Activated T-cell treated with anti-CD3 and anti-CD28 coated beads, Interleukin-2, amount 50 U/mL, for 72 hours (primary cell): ENCODE results near the gene TRIM65. TPM values are rescaled to one million over a fixed set of nuclear protein-coding genes. Genes with fewer than 3 reads are reported as not detected.
A peak's percentile ranks its signal among the peaks of the same experiment; 100 is the strongest.

Experiments
- ATAC-seq, 2 donors: fragments of 150-1000 bp; cut with Tn5 transposase; replicated peaks in 1 of 2; 2 replicates each; pipeline ENCODE4 v1.10.0; 2021; ENCODE audit warnings: moderate library complexity in 2 of 2, mild to moderate bottlenecking in 1 of 2
- DNase-seq, 2 donors: peaks; one replicate each; pipeline ENCODE4 v3.0.0; 2021 to 2022; ENCODE audit warnings: mixed read lengths in 1 of 2
- H3K27ac Mint-ChIP-seq: one replicate; pipeline ENCODE4 v1.8.0; 2022; ENCODE audit warnings: mild to moderate bottlenecking, moderate library complexity, mixed read lengths
- H3K27me3 Mint-ChIP-seq: one replicate; pipeline ENCODE4 v1.8.0; 2022; ENCODE audit warnings: low read depth, mixed read lengths
- H3K36me3 Mint-ChIP-seq, 2 donors: one replicate each; pipeline ENCODE4 v1.8.0; 2022; ENCODE audit warnings: mixed read lengths in 2 of 2, mild to moderate bottlenecking in 1 of 2; ENCODE audit not compliant: insufficient read depth in 2 of 2
- H3K4me1 Mint-ChIP-seq: one replicate; pipeline ENCODE4 v1.8.0; 2022; ENCODE audit warnings: low read depth, mixed read lengths
- H3K4me3 Mint-ChIP-seq, 2 donors: one replicate each; pipeline ENCODE4 v1.8.0; 2022; ENCODE audit warnings: mild to moderate bottlenecking in 2 of 2, mixed read lengths in 2 of 2, moderate library complexity in 2 of 2
- H3K9me3 Mint-ChIP-seq, 2 donors: one replicate each; pipeline ENCODE4 v1.8.0; 2022; ENCODE audit warnings: mixed read lengths in 2 of 2
- total RNA-seq, 2 donors: library from RNA; stranded (reverse); gene quantifications; one replicate each; pipeline ENCODE4 v1.2.3, GENCODE V29; 2022

TRIM65 gene
- total RNA-seq, 2 donors from 2014 or later, result 24.0 to 30.7 TPM

DNA sequence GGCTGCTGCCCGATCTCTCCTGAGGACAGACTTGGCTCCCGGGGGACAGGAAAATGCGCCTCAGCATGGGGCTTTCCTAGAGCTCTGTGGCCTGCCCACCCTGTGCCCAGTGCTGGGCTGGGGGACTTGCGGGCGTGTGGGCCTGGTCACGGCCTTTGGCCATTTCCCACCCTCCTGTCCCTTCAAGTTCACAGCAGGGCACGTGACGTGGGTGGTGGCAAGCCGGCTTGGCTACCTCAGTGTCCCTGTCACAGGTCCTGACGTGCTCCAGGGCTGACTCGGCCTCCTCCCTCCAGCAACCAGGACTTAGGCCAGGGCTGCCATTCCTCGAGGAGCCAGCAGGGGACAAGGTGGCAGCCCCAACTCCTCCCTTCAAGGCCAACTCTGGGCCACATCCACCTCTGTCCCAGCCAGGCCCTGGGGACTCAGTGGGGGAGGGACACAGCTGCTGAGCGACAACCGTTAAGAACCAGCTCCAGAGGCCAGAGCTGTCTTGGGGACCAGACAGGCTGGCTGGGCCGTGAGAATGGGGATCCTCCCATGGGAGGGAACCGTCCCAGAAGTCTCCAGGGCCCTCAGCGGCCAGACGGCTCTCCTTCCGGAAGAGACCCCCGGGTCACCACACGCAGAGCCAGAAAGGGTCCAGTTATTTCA lies 51.6 kb downstream of the TRIM65 start:
- H3K36me3 Mint-ChIP-seq, result peaks cover 2 to 6% of the 10 kb centered on the region in 2 donors
- no peaks in the 10 kb centered on the region for H3K9me3 Mint-ChIP-seq
- ATAC-seq (peak; percentile 50 to 57), DNase-seq (peak; percentile 69 to 79)
- peak overlapping the region; percentile 40 to 60 for H3K4me3 Mint-ChIP-seq
- no peaks in the 10 kb centered on the region for H3K27me3 Mint-ChIP-seq
- peak overlapping the region; percentile 38 for H3K27ac Mint-ChIP-seq
- peaks cover 19% of the 10 kb centered on the region for H3K4me1 Mint-ChIP-seq

DNA sequence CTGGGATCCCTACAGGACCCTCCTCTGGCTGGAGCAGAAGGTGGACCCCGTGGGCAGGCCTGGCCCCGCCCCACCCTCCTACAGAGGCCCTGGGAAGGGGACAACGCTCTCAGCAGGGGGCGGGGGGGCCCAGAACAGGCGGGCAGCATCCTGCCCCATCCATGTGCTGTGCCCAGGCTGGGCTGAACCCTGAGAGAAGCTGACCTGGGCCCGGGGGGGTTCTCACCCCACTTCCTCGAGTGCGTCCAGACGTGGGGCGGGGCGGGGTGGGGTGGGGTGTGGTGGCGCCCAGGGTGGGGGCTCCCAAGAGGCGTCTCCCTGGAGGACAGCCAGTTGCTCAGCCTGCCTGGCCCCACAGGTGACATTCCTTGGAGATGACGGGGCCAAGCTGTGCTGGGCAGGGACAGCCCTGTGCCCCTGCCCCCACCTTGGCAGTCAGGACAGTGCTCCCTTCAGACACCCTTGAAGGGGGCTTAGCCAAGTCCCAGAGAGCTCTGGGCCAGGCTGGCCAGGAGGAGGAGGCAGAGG lies 52.2 kb downstream of the TRIM65 start:
- Mint-ChIP-seq H3K4me1 (peaks cover 19% of the 10 kb centered on the region), H3K36me3 (peaks cover 2 to 6% of the 10 kb centered on the region in 2 donors), H3K4me3 (peak overlapping the region; percentile 91 to 96), H3K27me3 (no peaks in the 10 kb centered on the region), H3K9me3 (no peaks in the 10 kb centered on the region), H3K27ac (peak overlapping the region; percentile 38)
- no peak for DNase-seq
- ATAC-seq, result peak; percentile 1 to 32

DNA sequence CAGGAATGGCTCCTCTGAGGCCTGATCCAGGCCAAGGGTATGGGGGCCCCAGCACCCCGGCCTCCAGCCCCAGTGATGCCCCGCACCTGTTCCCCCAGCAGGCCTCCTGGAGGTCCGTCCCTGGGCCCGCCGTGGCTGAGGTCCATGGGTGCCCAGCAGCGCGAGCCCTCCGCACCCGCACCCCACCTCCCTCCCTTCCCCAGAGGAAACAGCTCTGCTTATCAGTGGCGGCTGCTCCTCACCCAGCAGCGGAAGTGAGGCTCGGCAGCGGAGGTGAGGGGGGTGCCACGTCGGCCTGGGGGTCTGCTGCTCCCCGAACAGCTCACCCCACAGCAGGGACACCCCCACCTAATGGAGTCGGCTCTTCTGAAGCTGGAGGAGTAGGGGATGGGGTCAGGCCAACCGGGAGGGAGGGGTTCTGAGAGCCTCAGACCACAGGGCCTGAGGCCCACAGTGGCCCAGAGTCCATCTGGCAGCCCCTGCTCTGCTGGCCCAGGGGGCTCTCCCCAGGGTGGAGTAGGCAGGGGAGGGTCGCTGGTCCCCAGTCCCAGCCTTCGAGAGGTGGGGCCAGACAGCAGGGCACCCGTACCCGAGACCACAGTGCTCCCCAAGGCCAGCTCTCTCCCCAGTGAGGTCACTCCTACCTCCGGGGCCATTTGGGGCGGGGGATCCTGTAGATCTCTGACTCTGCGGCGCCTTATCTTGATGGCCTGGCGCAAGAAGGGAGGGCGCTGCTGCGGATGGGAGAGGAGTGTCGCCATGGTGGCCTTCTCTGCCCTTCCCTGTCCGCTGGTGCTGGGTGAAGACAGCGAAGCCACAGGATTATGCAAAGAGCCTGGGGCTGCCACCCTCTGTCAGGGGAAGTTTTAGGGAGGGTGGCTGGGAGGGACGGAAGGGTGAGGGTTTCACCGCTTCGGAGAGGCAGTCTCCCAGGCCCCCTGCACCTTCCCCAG lies 52.9 kb downstream of the TRIM65 start, which contains the start of gene UNC13D:
UNC13D (minus strand) TSS at position 828 of the 953 bp plus-strand sequence; CDS start at position 761, 67 bp downstream.
- H3K4me1 Mint-ChIP-seq, result peaks cover 19% of the 10 kb centered on the region
- DNase-seq (peak; percentile 69 to 74), ATAC-seq (peak; percentile 69 to 74)
- peak within 1 kb of the TSS; percentile 96 for H3K27ac Mint-ChIP-seq
- peak within 1 kb of the TSS; percentile 91 to 96 for H3K4me3 Mint-ChIP-seq
- no peaks in the 10 kb centered on the region for H3K9me3 Mint-ChIP-seq
- peaks cover 0 to 6% of the 10 kb centered on the region in 2 donors for H3K36me3 Mint-ChIP-seq
- H3K27me3 Mint-ChIP-seq, result no peaks in the 10 kb centered on the region

DNA sequence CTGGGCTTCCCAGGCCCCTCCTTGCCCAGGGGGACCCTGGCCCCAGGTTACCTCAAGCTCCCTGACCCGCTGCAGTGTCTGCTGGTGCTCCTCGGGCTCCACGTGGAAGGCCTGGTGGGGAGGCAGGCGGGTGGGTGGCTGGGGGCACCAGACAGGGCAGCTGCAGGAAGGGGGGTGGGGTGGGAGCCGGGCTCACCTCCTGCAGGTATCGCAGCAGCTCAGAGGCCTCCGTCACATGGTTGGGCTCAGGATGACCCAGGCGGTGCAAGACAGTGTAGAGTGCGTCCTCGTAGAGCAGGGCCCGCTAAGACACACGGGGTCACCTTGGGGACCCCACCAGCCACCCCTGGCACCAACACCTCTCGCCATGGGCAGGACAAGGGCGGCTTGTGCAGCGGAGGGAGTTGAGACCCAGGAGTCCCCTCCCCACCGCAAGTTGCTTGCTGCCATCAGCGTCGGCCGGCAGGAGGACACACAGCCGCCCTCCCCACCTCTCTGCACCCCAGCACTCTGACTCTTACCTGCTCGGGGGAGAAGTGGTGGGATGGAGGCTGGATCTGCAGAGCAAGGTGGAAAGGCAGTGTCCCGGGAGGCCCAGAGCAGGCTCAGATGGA lies 53.7 kb downstream of the TRIM65 start:
- Mint-ChIP-seq H3K4me1 (peaks cover 19% of the 10 kb centered on the region), H3K27ac (peak overlapping the region; percentile 84), H3K36me3 (peaks cover 0 to 4% of the 10 kb centered on the region in 2 donors), H3K9me3 (no peaks in the 10 kb centered on the region), H3K4me3 (peak overlapping the region; percentile 91 to 96), H3K27me3 (no peaks in the 10 kb centered on the region)
- ATAC-seq, result peak; percentile 37 to 43
- peak; percentile 40 to 57 for DNase-seq

DNA sequence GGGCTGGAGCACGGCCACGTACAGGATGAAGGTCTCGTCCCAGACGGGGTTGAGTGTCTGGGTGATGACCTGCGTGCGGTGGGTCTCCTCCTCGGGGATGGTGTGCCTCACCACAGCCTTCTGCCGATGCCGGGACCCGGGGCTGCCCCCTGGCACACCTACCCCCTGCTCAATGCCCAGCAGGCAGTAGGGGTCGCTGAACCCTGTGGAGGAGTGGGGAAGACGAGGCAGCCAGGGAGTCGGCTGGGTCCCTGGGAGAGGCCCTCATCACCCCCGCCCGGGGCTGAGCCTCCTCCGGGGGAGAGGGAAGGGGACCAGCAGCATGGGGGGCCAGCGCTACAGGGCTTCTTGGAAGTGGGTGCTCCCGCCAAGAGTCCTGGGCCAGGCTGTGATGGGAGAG lies 54.3 kb downstream of the TRIM65 start:
- Mint-ChIP-seq H3K27me3 (no peaks in the 10 kb centered on the region), H3K4me3 (peak overlapping the region; percentile 91 to 96), H3K36me3 (peaks cover 0 to 4% of the 10 kb centered on the region in 2 donors), H3K9me3 (no peaks in the 10 kb centered on the region), H3K4me1 (peaks cover 19% of the 10 kb centered on the region), H3K27ac (peak overlapping the region; percentile 73)
- ATAC-seq (no peak), DNase-seq (no peak)

DNA sequence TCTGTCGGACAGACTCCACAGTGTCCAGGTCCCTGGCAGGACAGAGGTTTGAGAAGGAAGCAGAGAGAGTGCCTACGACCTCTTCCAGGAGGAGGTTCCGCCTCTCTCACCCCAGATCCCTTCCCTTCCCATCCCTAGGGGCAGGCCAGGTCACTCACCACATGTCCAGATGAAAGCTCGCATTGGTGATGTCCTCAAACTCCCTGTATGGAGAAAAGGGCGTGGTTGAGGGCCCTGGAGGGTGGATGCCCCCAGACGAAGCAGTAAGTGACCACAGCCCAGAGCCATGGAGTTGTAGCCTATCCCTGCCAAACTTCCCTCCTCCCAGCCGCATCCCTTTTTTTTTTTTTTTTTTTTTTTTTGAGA lies 56.0 kb downstream of the TRIM65 start:
- Mint-ChIP-seq H3K27me3 (no peaks in the 10 kb centered on the region), H3K4me1 (peaks cover 18% of the 10 kb centered on the region), H3K27ac (no peak overlapping the region), H3K36me3 (peaks cover 0 to 4% of the 10 kb centered on the region in 2 donors), H3K4me3 (no peak overlapping the region), H3K9me3 (no peaks in the 10 kb centered on the region)
- DNase-seq (no peak), ATAC-seq (no peak)

DNA sequence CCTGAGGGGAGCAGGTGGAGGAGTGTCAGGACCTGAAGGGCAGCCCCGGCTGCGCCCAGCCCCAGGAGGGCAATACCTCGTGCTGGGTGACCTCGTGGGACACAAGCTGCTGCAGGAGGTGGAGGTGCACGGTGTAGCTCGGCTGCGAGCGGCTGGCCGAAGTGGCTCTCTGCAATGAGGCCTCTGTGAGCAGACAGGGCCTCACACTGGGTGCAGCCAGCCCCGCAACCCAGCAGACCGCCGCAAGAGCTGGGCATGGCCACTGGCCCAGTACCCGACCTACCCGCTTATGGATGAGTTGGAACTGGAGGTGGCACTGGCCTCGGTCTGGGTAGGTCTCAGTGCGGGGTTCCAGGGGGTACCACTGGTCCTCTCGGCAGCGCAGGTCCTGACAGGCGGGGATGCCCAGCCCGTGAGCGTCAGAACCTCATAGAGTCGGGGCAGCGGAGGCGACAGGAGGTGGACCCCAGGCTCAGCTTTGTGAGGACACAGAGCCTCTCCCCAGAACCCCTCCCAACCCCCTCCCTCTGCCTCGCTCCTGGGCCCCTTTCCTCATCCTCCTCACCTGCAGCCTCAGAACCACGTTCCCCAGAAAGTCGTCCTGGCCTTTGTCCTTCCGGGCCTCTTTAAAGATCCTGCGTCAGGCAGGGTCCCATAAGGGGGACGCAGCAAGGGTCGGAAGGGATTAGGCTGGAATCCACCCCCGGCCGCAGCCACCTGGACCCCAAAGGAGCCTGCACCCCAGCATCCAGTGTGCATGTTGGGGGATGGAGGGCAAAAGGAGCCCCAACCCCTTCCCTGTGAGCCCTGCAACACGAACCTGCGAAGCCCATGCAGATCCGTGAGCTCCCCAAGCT lies 56.6 kb downstream of the TRIM65 start:
- H3K9me3 Mint-ChIP-seq, result no peaks in the 10 kb centered on the region
- H3K27ac Mint-ChIP-seq, result no peak overlapping the region
- H3K36me3 Mint-ChIP-seq, result peaks cover 0 to 2% of the 10 kb centered on the region in 2 donors
- H3K27me3 Mint-ChIP-seq, result no peaks in the 10 kb centered on the region
- peaks cover 12% of the 10 kb centered on the region for H3K4me1 Mint-ChIP-seq
- no peak overlapping the region for H3K4me3 Mint-ChIP-seq
- no peak for ATAC-seq
- no peak for DNase-seq

Other genes starting within 250 kb of the TRIM65 start
- gene RECQL5, start 229.8 kb downstream of the TRIM65 start, total RNA-seq, result 10 to 100 TPM; 50.7 to 58.5 TPM
- gene SAP30BP, start 229.6 kb downstream of the TRIM65 start, total RNA-seq, result 100 to 1,000 TPM in 1 of 2 donors, 10 to 100 TPM in 1; 97.0 to 112 TPM
- 1 to 10 TPM; 2.7 to 3.5 TPM for gene ITGB4, start 175.5 kb downstream of the TRIM65 start, total RNA-seq
- 10 to 100 TPM; 41.9 to 51.2 TPM for gene GALK1, start 131.8 kb downstream of the TRIM65 start, total RNA-seq
- 10 to 100 TPM; 20.7 to 22.6 TPM for gene UNK, start 112.1 kb downstream of the TRIM65 start, total RNA-seq
- 10 to 100 TPM; 89.0 to 97.6 TPM for gene UNC13D, start 52.5 kb downstream of the TRIM65 start, total RNA-seq
- gene WBP2, start 41.6 kb downstream of the TRIM65 start, total RNA-seq, result 100 to 1,000 TPM in 1 of 2 donors, 10 to 100 TPM in 1; 90.2 to 109 TPM
- 10 to 100 TPM; 16.5 to 24.1 TPM for gene TRIM47, start 18.4 kb downstream of the TRIM65 start, total RNA-seq
- 100 to 1,000 TPM; 101 to 117 TPM for gene MRPL38, start 7.9 kb upstream of the TRIM65 start, total RNA-seq
- gene FBF1, start 44.1 kb upstream of the TRIM65 start, total RNA-seq, result 10 to 100 TPM; 19.9 to 26.7 TPM
- 10 to 100 TPM; 28.2 to 28.6 TPM for gene ACOX1, start 82.2 kb upstream of the TRIM65 start, total RNA-seq
- gene TEN1, start 82.3 kb upstream of the TRIM65 start, total RNA-seq, result 10 to 100 TPM; 18.2 to 21.8 TPM
- 1 to 10 TPM; 8.7 to 9.1 TPM for gene CDK3, start 103.9 kb upstream of the TRIM65 start, total RNA-seq
- gene EVPL, start 130.4 kb upstream of the TRIM65 start, total RNA-seq, result under 1 TPM; 0.09 to 0.19 TPM
- 100 to 1,000 TPM; 138 to 144 TPM for gene SRP68, start 175.6 kb upstream of the TRIM65 start, total RNA-seq
- 10 to 100 TPM in 1 of 2 donors, 1 to 10 TPM in 1; 9.5 to 10.6 TPM for gene GALR2, start 177.8 kb upstream of the TRIM65 start, total RNA-seq
- 10 to 100 TPM in 1 of 2 donors, 1 to 10 TPM in 1; 9.1 to 10.3 TPM for gene ZACN, start 182.2 kb upstream of the TRIM65 start, total RNA-seq
- gene EXOC7, start 206.8 kb upstream of the TRIM65 start, total RNA-seq, result 10 to 100 TPM; 66.7 to 77.8 TPM
- gene FOXJ1, start 244.3 kb upstream of the TRIM65 start, total RNA-seq, result 1 to 10 TPM; 1.4 to 1.5 TPM